GM10847 (cell line): ENCODE results near the gene TMEM108.

ENCODE experiments used
- POLR2A ChIP-seq: IDR thresholded peaks from 2 replicates; pipeline ENCODE4 v1.6.1; 2011; ENCODE audit not compliant: insufficient read length; ENCODE audit errors: extremely low read depth

Gene TMEM108

DNA sequence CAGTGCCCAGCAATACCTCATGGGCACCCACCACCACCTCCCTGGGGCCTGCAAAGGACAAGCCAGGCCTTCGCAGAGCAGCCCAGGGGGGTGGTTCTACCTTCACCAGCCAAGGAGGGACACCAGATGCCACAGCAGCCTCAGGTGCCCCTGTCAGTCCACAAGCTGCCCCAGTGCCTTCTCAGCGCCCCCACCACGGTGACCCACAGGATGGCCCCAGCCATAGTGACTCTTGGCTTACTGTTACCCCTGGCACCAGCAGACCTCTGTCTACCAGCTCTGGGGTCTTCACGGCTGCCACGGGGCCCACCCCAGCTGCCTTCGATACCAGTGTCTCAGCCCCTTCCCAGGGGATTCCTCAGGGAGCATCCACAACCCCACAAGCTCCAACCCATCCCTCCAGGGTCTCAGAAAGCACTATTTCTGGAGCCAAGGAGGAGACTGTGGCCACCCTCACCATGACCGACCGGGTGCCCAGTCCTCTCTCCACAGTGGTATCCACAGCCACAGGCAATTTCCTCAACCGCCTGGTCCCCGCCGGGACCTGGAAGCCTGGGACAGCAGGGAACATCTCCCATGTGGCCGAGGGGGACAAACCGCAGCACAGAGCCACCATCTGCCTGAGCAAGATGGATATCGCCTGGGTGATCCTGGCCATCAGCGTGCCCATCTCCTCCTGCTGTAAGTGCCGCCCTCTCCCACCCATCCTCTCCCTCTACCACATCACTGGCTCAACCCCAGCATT lies 342.5 kb downstream of the TMEM108 start:
- no peak for TF ChIP-seq POLR2A

DNA sequence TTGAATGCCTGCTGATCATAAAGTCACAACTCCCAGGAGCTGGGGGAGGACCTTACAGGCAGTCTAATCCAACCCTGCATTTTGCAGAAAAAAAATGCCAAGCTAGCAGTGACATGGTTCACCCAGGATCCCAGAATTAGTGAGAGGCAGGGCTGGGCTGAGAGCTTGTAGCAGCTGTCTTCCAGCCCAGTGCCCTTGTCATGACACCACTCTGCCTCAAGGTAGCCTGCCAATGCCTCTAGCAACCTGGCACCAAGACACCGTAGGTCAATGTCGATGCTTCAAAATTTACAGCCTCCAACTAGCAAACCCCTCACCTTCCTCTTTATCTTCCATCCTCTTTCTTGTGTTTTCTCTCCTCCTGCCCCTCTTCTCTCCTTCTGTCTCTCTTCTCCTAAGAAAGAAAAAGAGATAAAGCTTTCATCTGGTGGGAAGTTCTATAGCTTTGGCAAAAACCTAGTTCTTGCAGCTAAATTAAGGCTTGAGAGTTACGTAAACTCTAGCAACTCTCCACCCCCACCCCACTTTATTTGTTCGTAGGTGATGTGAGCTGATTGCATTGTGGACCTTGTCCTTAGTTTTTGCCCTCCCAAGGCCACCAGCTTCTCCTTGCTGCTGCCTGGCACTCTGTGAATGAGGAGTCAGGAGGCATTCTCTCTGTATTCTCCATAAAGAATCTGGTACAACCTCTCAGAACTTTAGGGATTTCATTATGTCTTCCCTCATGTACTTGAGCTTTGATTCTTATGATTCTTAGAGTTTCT lies 343.3 kb downstream of the TMEM108 start:
- no peak for TF ChIP-seq POLR2A

DNA sequence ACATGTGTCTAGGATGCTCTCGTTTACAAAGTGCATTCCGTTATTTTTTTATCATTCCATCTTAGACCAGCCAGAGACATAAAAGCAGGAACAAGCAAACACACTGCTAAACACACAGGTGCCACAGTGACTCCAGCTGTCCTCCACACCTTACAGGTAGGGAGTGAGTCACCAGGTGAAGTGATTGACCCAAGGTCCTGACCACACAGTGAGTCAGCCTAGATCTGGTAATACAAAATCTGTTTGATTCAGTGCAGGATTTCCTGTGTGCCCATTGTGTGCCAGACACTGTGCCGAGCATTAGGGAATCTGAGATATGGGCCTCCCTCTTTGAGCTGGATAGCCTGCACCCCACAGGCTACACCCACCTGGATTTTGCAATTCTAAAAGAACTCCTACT lies 345.0 kb downstream of the TMEM108 start:
- no peak for TF ChIP-seq POLR2A

DNA sequence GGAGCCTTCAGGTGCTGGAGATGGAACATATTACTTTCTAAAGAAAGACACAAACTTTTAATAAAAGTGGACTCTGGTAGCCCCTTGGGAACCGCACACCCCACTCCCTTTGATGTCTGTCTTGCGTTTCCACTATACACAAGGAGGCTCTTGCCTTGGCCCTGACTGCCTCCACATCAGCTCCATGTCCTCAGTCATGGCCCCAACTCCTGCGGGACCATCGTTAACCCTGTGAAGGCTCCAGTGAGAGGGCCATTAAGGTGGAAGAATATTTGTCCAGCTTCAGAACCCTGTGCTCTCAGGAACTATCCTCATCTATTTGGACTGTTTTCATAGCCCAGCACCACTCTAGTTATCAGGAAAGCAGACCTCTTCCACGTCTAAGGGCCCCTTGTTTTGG lies 345.6 kb downstream of the TMEM108 start:
- TF ChIP-seq POLR2A = no peak

DNA sequence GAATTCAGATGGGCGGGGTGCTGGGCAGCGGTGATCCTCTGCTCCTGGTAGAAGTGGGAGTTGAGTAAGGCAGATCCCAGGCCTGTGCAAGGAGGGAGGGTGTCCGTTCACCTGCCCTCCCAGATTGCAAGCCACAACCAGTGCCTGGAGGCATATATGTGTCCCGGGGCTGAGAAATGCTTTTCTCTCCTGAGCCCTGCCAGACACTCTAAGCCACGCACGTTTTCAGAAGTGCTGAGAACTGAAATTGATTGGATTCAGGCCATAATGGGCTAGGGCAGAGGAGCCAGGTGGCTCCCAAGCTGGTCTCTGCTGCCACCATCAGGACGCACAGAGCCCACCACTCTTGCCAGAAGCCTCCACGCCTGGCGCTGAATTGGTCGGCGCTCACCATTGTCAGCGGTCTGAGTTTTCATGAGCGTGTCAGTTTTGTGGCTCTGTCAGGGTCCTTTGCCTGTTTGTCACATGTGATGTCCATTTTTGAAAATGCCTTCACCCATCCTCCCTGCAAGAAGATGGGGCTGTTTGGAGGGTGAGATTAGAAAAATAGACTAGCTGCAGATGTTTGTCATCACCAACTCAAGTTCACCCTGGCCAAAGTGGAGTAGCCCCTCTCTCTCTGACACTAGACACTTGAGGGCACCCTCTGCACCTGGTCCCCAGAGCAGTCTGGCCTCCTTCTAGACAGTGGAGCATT lies 346.3 kb downstream of the TMEM108 start:
- TF ChIP-seq POLR2A = no peak

DNA sequence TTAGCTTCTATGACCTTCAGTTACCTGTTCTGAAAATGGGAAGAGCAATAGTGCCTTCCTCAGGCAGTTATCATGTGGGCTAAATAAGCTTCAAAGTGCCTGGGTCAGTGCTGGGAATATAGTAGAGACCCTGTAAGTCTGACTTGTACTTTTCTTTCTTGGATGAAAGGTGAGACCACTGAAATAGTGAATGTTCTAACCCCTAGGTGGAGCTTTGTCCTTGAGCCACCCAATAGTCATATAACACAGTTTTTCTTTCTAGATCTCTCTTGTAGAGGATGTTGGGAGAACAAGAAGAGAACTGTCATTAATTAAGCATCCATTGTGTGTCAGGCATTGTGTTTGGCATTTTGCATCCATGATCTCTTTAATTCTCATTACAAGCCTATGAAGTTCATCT lies 348.7 kb downstream of the TMEM108 start:
- no peak for TF ChIP-seq POLR2A

DNA sequence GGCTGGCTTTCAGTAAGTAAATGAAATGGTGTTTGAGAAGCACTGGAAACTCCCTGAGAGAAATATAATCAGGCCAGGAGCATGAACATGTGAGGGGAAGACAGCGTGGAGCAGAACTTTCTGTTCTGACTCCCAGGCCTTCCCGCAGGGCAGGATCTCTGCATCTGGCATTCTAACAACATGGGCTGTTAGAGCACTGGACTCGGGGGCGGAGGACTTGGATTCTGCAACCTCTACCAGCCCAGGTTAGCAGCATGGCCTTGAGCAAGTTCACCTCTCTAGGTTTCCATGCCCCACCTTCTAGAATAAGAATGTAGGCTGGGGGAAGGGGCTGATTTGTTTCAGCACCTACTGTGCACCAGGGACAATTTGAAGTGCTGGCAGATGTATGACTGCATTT lies 349.1 kb downstream of the TMEM108 start:
- no peak for TF ChIP-seq POLR2A

DNA sequence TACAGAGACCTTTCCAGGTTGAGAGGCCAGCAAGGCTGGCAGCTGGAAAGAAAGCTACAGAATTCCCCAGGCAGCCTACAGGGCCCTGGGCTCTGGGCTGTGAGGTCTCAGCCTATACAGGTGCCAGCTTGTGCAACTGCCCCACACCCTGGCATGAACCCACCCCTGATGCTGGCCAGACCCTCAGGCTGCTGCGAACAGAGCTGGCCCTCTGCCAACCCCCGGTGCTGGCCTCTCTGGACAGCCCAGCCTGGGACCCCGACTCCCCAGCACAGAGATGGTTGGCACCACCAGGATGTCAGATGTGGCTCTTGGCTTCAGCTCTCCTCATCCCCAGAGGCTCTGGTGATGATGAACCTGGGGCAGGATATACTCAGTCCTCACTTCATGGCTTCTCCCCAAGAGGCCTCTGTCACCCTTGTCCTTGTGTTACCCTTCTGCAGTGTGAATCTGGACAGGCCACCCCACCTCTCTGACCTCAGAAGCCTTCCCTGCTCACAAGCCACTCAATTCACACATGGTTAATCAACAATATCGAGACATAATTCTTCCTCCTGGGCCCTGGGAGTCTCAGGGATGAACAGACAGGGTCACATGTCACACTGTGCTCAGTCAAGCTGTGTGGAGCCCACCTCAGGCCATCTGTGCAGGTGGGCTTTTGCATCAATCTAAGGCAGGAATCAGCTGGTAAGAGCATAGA lies 350.7 kb downstream of the TMEM108 start:
- TF ChIP-seq POLR2A = no peak

DNA sequence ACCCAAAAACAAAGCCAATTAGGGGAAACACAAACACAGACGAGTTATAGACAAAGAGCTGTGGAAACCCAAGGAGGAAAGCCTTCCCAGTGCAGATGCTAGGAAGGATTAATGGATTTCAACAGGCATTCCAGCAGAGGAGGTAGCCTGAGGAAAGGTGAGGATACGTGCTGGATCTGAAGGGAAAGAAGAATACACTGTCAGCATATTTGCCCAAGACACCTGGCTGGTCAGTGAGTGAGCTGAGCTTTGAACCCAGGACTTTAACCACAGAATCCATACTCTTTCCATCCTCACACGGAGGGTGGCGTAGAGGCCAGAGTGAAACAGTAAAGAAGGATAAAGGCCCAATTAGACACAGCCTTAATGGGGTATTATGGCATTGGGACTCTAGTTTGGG lies 352.5 kb downstream of the TMEM108 start:
- TF ChIP-seq POLR2A = no peak

DNA sequence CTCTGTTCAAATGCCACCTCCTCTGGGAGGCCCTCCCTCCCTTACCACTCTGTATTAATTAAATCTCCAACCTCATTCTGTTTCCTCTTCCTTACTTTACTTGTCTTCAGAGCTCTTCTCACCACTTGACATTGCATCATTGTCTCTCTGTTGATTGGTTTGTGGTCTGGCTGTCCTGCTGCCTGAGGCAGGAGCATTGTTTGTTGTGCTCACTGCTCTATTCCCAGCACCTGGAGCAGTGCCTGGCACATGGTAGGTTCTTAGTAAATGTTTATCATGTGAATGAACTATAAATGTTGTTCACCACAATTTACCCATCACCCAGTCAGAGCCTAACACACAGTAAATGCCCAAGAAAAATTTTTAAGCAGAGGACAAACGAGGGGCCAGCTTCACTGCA lies 355.0 kb downstream of the TMEM108 start:
- no peak for TF ChIP-seq POLR2A

DNA sequence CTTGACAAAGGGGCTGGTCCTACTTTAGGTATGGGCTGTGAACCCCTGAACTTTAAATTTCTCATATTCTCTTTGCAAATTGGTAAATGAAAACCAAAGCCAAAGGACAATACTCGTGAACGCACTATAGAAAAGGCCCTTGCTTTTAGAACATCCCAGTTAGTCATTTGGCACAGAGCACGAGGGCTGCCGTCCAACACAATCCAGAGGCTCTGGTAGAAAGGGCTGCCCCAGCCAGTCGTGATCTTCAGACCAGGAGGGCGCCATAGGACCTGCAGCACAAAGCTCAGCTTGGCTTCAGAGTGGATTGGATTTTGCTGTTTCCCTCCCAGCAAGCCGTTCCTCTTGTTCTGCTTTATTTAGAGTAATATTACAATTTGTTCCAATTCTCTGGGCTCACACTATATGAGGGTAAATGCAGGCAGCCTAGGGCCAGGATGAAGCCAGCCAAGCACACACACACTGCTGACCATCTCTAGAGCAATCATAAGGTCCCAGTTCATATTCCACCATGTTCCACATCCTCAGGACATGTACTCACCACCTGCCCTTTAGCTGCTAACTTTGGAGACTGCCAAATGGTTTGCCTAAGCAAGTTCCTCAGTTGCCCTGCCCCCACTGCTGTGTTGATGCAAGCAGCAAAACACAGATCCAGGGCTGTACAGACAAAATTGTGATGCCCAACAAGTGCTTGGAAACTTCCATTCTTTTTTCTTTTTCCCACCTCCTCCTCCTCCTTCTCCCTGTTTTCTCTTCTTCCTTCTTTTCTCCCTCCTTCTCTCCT lies 355.7 kb downstream of the TMEM108 start:
- TF ChIP-seq POLR2A = no peak

DNA sequence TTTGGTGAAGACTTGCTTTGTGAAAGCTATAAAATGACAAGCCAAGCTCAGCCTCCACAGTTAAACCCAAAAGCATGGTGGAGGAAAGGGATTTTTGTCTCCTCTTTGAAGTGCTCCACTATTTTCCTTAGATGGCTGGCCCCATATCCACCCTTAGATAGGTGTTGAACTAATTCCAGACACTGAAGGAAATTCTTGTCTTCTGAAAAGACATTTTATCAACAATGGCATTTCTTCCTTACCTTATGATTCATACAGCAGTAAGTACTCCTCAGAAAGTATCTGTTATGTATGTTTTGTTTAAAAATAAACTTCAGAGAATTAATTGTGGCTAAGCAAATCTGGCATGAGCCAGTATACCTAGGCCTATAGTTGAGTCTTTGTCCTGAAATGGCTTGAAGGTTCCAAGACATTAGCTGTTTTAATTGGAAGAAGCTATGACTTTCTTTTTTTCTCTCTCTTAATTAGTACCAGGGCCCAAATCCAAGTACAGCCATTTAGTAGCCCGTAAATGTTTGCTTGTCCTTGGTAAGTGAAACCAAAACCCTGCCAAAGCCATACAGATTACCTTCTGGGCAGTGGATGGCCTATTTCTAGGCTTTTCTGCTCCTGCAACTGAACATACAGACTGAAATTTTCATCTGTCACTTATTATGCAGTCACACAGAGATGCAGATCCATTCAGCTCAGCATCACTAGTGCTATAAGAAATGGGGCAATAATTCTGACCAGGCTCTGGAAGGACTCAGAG lies 356.5 kb downstream of the TMEM108 start:
- no peak for TF ChIP-seq POLR2A

DNA sequence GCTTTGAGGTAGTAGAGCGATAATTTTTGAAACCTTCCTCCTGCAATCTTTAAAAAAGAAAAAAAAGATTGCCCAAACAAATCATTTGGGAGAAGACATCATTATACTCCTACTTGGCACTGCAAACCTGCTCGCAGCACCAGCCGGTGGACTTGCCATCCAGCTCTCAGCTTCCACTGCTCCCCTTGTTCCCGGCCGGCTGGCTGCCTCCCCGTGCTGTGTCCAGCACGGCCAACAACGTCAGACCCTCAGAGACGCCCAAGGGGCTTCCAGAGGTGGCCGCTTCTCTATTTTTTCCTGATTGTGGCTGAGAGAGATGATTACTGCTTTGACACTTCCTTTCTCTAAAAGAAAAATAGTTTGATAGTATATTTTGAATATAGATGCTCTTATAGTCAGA lies 358.7 kb downstream of the TMEM108 start:
- TF ChIP-seq POLR2A = no peak

DNA sequence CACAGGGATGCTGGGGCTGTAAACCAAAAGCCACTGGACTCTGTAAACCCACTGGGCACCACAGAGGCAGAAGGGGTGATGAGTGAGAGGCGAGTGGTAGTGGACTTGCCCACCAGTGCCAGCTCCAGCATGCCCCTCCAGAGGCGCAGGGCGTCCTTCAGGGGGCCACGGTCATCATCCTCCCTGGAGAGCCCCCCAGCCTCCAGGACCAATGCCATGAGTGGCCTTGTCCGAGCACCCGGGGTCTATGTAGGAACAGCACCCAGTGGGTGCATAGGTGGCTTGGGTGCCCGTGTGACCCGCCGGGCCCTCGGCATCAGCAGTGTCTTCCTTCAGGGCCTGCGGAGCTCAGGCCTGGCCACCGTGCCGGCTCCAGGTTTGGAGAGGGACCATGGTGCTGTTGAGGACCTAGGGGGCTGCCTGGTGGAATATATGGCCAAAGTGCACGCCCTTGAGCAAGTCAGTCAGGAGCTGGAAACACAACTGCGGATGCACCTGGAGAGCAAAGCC lies 361.9 kb downstream of the TMEM108 start, which contains the start of gene BFSP2:
BFSP2 (plus strand) TSS at position 51 of the 510 bp plus-strand sequence; CDS start at position 79, 28 bp downstream.
- no peak for TF ChIP-seq POLR2A
